Coronary artery (tissue), 2 donors: ENCODE results near the gene PHACTR1.

Experiments used
- DNase-seq: peaks from one replicate; pipeline ENCODE4 v3.0.0-alpha.2; 2017; ENCODE audit warnings: low spot score
- H3K27ac ChIP-seq, 2 donors: fragments of 200-600 bp; sonication (generic); one replicate each; pipeline ENCODE4 v1.5.1; 2016 to 2019
- H3K4me3 ChIP-seq: fragments of 200-600 bp; sonication (generic); 2 replicates; pipeline ENCODE4 v1.5.1; 2016; ENCODE audit warnings: mild to moderate bottlenecking, moderate library complexity
- CTCF ChIP-seq: fragments of 200-600 bp; sonication (generic); IDR thresholded peaks from one replicate; pipeline ENCODE4 v1.5.1; 2019; ENCODE audit warnings: antibody characterized with exemption

The PHACTR1 gene

GRCh38 chr6:12956991-12957320, 240.4 kb downstream of the PHACTR1 start:
- Histone ChIP-seq H3K27ac (peak overlapping the region in 1 of 2 donors; percentile 89), H3K4me3 (peak overlapping the region; percentile 89)
- DNase-seq, result no peak
- TF ChIP-seq CTCF, result no peak

- no peak for TF ChIP-seq CTCF
- H3K4me3 ChIP-seq, result peak overlapping the region; percentile 89
Measured at GRCh38 chr6:12957321-12958051, 240.9 kb downstream of the PHACTR1 start.

DNA sequence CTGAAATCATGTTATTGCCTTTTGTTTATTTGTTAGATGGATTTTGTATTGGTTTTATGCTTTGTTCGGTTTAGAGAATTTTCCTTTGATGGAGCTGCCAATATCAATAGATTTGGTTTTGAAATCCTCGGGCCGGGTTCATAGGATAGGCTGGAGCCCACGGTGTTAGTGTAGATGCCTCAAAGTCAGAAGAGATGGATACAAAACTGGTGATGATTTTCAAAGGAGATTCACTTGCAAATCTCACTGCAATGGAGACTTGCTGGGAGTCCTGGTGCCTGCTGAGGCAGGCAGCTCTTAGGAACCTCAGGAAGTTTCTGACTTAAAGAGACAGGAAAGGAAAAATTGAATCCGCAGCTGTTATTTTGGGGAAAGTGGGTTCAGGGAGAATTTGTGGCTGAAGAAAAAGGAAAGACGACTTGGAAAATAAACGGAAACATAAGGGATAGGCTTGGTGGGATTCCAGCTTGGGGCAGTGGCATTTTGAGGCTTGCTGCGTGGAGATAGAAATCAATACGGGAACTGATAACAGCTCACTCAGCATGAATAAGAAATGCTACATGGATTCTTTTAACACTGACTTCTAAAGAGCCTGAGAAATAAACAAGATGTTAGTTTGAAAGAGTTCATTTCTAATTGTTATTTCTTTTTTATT, 241.6 kb downstream of the PHACTR1 start:
- Histone ChIP-seq H3K27ac (peak overlapping the region; percentile 40 to 89), H3K4me3 (peak overlapping the region; percentile 89)
- TF ChIP-seq CTCF, result no peak
- DNase-seq, result no peak

More at GRCh38 chr6:12957321-12958051, 240.9 kb downstream of the PHACTR1 start:
- H3K27ac ChIP-seq, result peak overlapping the region; percentile 40 to 89
- peak; percentile 76 for DNase-seq

DNA sequence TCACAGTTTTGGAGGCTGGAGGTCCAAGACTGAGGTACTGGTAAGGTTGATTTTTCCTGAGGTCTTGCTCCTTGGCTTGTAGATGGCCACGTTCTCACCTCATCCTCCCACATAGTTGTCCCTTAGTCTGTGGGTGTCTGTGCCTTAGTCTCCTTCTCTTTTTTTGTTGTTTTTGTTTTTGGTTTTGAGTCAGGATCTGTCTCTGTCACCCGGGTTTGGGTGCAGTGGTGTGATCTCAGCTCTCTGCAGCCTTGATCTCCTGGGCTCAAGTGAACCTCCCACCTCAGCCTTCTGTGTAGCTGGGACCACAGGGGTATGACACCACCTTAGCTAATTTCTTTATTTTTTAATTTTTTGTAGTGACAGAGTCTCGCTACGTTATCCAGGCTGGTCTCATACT, 245.2 kb downstream of the PHACTR1 start:
- H3K4me3 ChIP-seq, result no peak overlapping the region
- peak overlapping the region in 1 of 2 donors; percentile 79 for H3K27ac ChIP-seq
- no peak for DNase-seq
- TF ChIP-seq CTCF, result no peak

DNA sequence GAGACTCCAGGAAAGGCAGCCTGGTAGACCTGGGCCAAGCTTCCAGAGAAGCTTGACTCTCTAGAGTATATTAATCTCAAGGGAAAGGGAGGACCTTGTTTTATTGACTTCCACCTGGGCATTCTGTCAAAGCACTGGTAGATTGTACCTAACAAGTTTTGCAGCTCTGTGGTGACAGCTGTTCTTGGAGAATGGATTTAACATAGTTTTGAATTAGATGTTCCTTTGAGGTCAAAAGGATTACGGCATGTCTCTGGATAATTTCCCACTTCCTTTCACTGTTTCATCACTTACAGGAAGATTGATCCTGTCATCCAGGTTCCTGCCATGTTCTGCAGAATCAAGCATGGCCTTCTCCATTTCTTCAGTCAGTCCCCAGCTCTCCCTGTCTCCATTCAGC, 246.0 kb downstream of the PHACTR1 start:
- no peak for DNase-seq
- TF ChIP-seq CTCF, result no peak
- peak overlapping the region in 1 of 2 donors; percentile 79 for H3K27ac ChIP-seq
- no peak overlapping the region for H3K4me3 ChIP-seq

DNA sequence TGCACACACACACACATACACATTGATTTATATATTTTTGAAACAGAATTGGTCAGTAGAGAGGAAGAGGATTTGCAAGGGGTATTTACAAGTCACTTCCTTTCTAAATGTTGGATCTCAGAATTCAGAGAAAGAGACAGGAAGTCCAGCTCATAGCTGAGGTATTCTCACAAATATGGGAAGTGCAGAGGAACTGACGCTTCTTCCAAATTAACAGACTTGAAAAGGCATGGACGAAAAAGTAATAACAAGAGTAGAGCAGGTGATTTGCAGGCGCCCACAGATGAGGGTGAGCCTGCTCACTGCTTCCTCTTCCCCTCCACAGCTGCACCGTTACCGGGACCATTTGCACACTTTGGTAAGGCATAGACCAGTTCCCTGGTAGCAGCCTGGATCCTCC, 246.4 kb downstream of the PHACTR1 start:
- H3K27ac ChIP-seq, result peak overlapping the region in 1 of 2 donors; percentile 79
- DNase-seq, result no peak
- no peak for TF ChIP-seq CTCF
- H3K4me3 ChIP-seq, result peak overlapping the region; percentile 13

DNA sequence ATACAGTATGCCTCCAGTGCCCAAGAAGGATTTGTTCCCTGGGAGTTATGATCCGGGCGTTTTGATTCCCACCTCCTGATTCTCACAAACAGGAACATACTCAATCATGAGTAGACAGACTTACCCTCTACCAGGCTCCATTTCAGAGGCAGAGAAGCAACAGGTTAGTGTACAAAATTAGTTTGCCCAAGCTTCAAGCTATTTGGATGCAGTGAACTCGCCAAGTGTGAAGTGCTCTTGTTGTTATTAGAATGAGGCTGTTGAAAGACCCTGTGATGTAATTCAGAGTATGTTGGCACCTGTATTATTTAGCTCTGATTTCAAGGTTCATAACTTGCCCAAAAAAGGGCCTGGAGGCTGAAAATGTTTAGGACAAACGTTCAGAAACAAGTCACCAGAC, 247.0 kb downstream of the PHACTR1 start:
- peak overlapping the region; percentile 17 to 79 for H3K27ac ChIP-seq
- no peak overlapping the region for H3K4me3 ChIP-seq

More for the DNA sequence above, 247.0 kb downstream of the PHACTR1 start:
- no peak for DNase-seq
- no peak for TF ChIP-seq CTCF
